ENCODE results near the gene NAALADL2.

DNA sequence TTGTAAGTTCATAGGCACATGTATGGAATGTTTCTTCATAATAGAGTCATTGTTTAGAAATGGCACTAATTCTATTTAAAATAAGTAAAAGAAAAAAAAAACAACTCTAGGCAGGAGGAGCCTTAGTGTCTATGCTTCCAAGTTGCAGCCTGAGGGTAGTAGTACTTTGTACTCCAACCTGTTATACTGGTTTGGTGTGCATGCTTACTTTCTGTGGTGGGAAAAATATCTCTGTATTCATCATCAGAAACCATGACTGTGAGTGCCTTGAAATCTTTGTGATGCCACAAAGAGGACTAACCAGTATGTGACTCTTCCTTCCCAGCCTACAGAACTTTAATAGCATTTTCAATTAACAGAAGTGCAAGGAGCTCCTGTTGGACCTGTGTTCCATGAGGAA lies 4.4 kb downstream of the NAALADL2 start:
- TF ChIP-seq BRF1 (IDR thresholded peaks at IDR 0.05; ENCODE audit: borderline replicate concordance, extremely low read depth, insufficient read length) (no peak), POLR2A (conservative IDR thresholded peaks at IDR 0.05) (no peak), CEBPB (tag; IDR thresholded peaks at IDR 0.05) (no peak), FOXA3 (CRISPR knock-in tag; conservative IDR thresholded peaks at IDR 0.05 in 1 of 2, IDR thresholded peaks at IDR 0.05 in 1 of 2) (no peak)
- TF ChIP-seq, protein P1, sequence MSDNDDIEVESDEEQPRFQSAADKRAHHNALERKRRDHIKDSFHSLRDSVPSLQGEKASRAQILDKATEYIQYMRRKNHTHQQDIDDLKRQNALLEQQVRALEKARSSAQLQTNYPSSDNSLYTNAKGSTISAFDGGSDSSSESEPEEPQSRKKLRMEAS (CRISPR knock-in tag; IDR thresholded peaks at IDR 0.05) = no peak
